Measurements from ENCODE around the gene ANO1. TPM values are rescaled to one million over a fixed set of nuclear protein-coding genes. Genes with fewer than 3 reads are reported as not detected.

The ANO1 gene
- total and polyA plus RNA-seq, 2 of the 8 experiments (the other 6 are each of a cell fraction or from before 2014, with no cell fraction given) = 4.7 to 5.0 TPM

GRCh38 chr11:70095541-70096252 is 17.6 kb downstream of the ANO1 start:
- Histone ChIP-seq H3K9ac (replicated peaks in 1 of 4; ENCODE audit: extremely low read depth in 1 of 4, low read depth in 3 of 4, low read length in 3 of 4) (no peak overlapping the region), H2BK5ac (ENCODE audit: low read depth, low read length) (no peak overlapping the region), H3K23me2 (ENCODE audit: low read depth, low read length) (no peaks in the 10 kb centered on the region), H2BK12ac (ENCODE audit: low read depth, low read length) (no peak overlapping the region), H3K79me1 (ENCODE audit: low read depth, low read length) (peaks cover 2% of the 10 kb centered on the region; the same call in 1 of the 2 replicates), H2BK15ac (ENCODE audit: low read length) (0 out of 2 replicates have a peak overlapping the region, but pooled peaks have one; percentile 61), H3K36me3 (ENCODE audit: control insufficient read depth in 2 of 4, insufficient read depth in 4 of 4, low read length in 3 of 4) (no peaks in the 10 kb centered on the region), H3K27ac (ENCODE audit: low read depth, low read length) (no peak overlapping the region), H3K23ac (ENCODE audit: insufficient read length) (no peak overlapping the region), H3K27me3 (replicated peaks in 1 of 4; ENCODE audit: control insufficient read depth in 3 of 4, extremely low read depth in 1 of 4, insufficient read depth in 3 of 4, low read length in 3 of 4) (no peaks in the 10 kb centered on the region), H2BK120ac (replicated peaks; ENCODE audit: low read depth, low read length) (no peak overlapping the region), H2BK20ac (ENCODE audit: low read length) (no peak overlapping the region), H3K4me2 (ENCODE audit: insufficient read depth in 1 of 2, low read depth in 2 of 2, low read length in 2 of 2) (no peak overlapping the region), H3K14ac (ENCODE audit: insufficient read length) (no peak overlapping the region), H4K5ac (ENCODE audit: insufficient read length, low read depth, low read length) (no peak overlapping the region), H3K18ac (ENCODE audit: extremely low read depth, low read length) (no peak overlapping the region), H3K56ac (replicated peaks; ENCODE audit: insufficient read length, low read depth, low read length) (no peak overlapping the region), H2AK5ac (ENCODE audit: low read depth, low read length) (no peak overlapping the region), H4K8ac (ENCODE audit: extremely low read depth, insufficient read depth, low read length) (no peak overlapping the region), H3K4me3 (ENCODE audit: extremely low read depth in 1 of 4, insufficient read depth in 2 of 4, low read depth in 3 of 4, low read length in 4 of 4) (no peak overlapping the region), H3K79me2 (ENCODE audit: control insufficient read depth in 1 of 2, insufficient read depth in 2 of 2, low read length in 2 of 2) (no peaks in the 10 kb centered on the region), H3K4ac (replicated peaks; ENCODE audit: insufficient read length, low read depth, low read length) (no peak overlapping the region), H4K20me1 (replicated peaks in 1 of 2; ENCODE audit: control insufficient read depth in 1 of 2, insufficient read depth in 2 of 2, low read length in 2 of 2) (no peaks in the 10 kb centered on the region), H3K9me3 (ENCODE audit: insufficient read depth in 2 of 2, low read depth in 1 of 2, low read length in 1 of 2) (no peaks in the 10 kb centered on the region), H2AFZ (ENCODE audit: low read length) (no peak overlapping the region), H3K4me1 (replicated peaks in 1 of 4; ENCODE audit: control insufficient read depth in 3 of 4, insufficient read depth in 4 of 4, low read length in 3 of 4) (no peaks in the 10 kb centered on the region), H4K91ac (replicated peaks; ENCODE audit: insufficient read length, low read length) (no peak overlapping the region)
- no peak for FAIRE-seq
- no peak for DNase-seq (ENCODE audit: low read depth in 1 of 2, low spot score in 2 of 2)
- ChIA-PET POLR2A (ENCODE audit: partially characterized antibody) (interaction anchor here (0.6 kb wide), 1 partner anchor 330 kb away, joined by 3 read pairs; no protein-coding TSS in a partner anchor), CTCF (ENCODE audit: partially characterized antibody) (interaction anchor here (0.7 to 1.5 kb wide), 7 partner anchors 12 to 149 kb away, joined by 3 to 6 read pairs (median 3); no protein-coding TSS in a partner anchor)
- WGBS, 2 experiments (ENCODE audit: extremely low coverage in 1 of 2, insufficient coverage in 1 of 2, insufficient read length in 1 of 2, insufficient replicate concordance in 2 of 2, low coverage in 1 of 2, low lambda C conversion rate in 2 of 2, missing lambda C conversion rate in 1 of 2) = 91% methylated on average over 13 of the region's 13 CpGs; no CpG with 5 or more reads in 1 of the 2 experiments
- TF ChIP-seq ASH2L (IDR thresholded peaks at IDR 0.05; ENCODE audit: low read length) (no peak), POLR2A (IDR thresholded peaks at IDR 0.05; ENCODE audit: control extremely low read depth in 1 of 2, low read depth in 2 of 2, low read length in 2 of 2) (no peak), SIX5 (IDR thresholded peaks at IDR 0.05; ENCODE audit: low read depth, low read length) (no peak), JUND (IDR thresholded peaks at IDR 0.05; ENCODE audit: low read length) (no peak), KDM1A (IDR thresholded peaks at IDR 0.05; ENCODE audit: borderline replicate concordance, low read length) (no peak), TAF1 (IDR thresholded peaks at IDR 0.05; ENCODE audit: low read depth, low read length) (no peak), BACH1 (IDR thresholded peaks at IDR 0.05; ENCODE audit: low read length) (no peak), FOSL1 (IDR thresholded peaks at IDR 0.05; ENCODE audit: insufficient read depth, low read depth, low read length) (no peak), CHD1 (IDR thresholded peaks at IDR 0.05; ENCODE audit: low read depth, low read length) (no peak), POLR2AphosphoS5 (IDR thresholded peaks at IDR 0.05; ENCODE audit: low read depth, low read length) (no peak), CHD2 (IDR thresholded peaks at IDR 0.05; ENCODE audit: low read length) (no peak), TAF7 (optimal IDR thresholded peaks at IDR 0.05; ENCODE audit: borderline replicate concordance, low read depth, low read length) (no peak), EGR1 (IDR thresholded peaks at IDR 0.05; ENCODE audit: borderline replicate concordance, low read depth, low read length) (no peak), SUZ12 (IDR thresholded peaks at IDR 0.05; ENCODE audit: low read length) (no peak)
